Colon (tissue), 2 donors: ENCODE measurements around the gene SH3BP5L.

Experiments used
- FAIRE-seq: peaks from 2 replicates; lab custom pipeline; 2012; peaks lifted over from hg19 to GRCh38; lab: Jason Lieb, UNC
- donor health status: control.
- donor health status: control.

SH3BP5L gene

GRCh38 chr1:248776991-248777390 is 48.7 kb downstream of the SH3BP5L start:
- no peak for FAIRE-seq

GRCh38 chr1:248775441-248775840 is 50.3 kb downstream of the SH3BP5L start:
- no peak for FAIRE-seq
